GM23338 (cell line): Measurements from ENCODE around the gene ADCYAP1R1.

Source experiments
- CREB1 ChIP-seq: fragments of 250-450 bp; sonication (Bioruptor Pico); IDR thresholded peaks from 2 replicates; pipeline ENCODE4 v1.5.0; 2020; ENCODE audit warnings: low read depth, mild to moderate bottlenecking, moderate library complexity
- CTCF ChIP-seq, 2 experiments: fragments of 200-600 bp in 1 of 2; sonication (generic) in 1 of 2; conservative IDR thresholded peaks; 2 replicates each; pipeline versions ENCODE4 v1.5.1 to v1.6.1; 2016 to 2017; ENCODE audit warnings: antibody characterized with exemption in 2 of 2, low read depth in 2 of 2, mild to moderate bottlenecking in 2 of 2, moderate library complexity in 1 of 2
- EZH2 ChIP-seq: fragments of 200-600 bp; sonication (generic); IDR thresholded peaks from one replicate; pipeline ENCODE4 v1.8.0; 2017; ENCODE audit warnings: antibody characterized with exemption, mild to moderate bottlenecking, low read depth; ENCODE audit not compliant: unreplicated experiment
- EZH2phosphoT487 ChIP-seq: fragments of 200-600 bp; sonication (generic); IDR thresholded peaks from one replicate; pipeline ENCODE4 v1.8.1; 2018; ENCODE audit warnings: antibody characterized with exemption; ENCODE audit not compliant: unreplicated experiment
- POLR2AphosphoS5 ChIP-seq: IDR thresholded peaks from 2 replicates; pipeline ENCODE4 v1.6.1; 2016; ENCODE audit warnings: antibody characterized with exemption, low read depth
- REST ChIP-seq: IDR thresholded peaks from one replicate; pipeline ENCODE4 v1.6.1; 2018; ENCODE audit warnings: antibody characterized with exemption; ENCODE audit not compliant: unreplicated experiment

GRCh38 chr7:31066516-31067130 is 14.5 kb downstream of the ADCYAP1R1 start:
- no peak for TF ChIP-seq CTCF (conservative IDR thresholded peaks at IDR 0.05; ENCODE audit: low read depth in 2 of 2)
- no peak for TF ChIP-seq POLR2AphosphoS5
- TF ChIP-seq CREB1 (CRISPR knock-in tag) = no peak
- no peak for TF ChIP-seq EZH2
- no peak for TF ChIP-seq EZH2phosphoT487
- TF ChIP-seq REST = no peak
